HG03108 (cell line): ENCODE measurements around the gene PLIN5.

Experiments used
- ATAC-seq: cut with Tn5 transposase; IDR thresholded peaks from one replicate; pipeline ENCODE4 v1.9.1; 2021; ENCODE audit warnings: moderate library complexity; ENCODE audit not compliant: unreplicated experiment

The PLIN5 gene

DNA sequence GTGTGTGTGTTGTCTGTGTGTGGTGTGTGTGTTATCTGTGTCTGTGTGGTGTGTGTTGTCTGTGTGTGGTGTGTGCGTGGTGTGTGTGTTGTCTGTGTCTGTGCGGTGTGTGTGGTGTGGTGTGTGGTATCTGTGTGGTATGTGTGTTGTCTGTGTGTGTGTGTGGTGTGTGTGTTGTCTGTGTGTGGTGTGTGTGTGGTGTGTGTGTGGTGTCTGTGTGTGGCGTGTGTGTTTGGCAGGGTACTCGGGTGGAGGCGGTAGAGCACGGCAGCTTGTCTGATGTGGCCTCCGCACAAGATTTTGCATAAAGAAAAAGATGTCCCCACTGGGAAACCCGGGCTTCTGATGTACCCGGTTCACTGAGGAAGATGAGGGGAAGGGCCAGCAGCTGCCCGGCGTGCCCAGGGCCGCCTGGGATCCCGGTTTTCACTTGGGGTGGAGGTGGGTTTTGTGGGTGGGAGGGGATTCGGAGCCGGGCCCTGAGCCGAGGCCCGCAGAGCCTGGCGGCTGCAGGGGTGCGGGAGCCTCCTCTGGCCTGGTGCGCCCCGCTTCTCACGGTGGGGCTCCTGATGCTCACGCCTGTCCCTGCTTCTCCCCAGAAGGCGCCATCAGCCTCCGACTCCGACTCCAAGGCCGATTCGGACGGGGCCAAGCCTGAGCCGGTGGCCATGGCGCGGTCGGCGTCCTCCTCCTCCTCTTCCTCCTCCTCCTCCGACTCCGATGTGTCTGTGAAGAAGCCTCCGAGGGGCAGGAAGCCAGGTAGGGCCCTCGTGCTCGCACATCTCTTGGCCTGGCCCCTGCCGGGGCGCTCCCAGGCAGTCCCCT, 41.7 kb downstream of the PLIN5 start:
- no peak for ATAC-seq

DNA sequence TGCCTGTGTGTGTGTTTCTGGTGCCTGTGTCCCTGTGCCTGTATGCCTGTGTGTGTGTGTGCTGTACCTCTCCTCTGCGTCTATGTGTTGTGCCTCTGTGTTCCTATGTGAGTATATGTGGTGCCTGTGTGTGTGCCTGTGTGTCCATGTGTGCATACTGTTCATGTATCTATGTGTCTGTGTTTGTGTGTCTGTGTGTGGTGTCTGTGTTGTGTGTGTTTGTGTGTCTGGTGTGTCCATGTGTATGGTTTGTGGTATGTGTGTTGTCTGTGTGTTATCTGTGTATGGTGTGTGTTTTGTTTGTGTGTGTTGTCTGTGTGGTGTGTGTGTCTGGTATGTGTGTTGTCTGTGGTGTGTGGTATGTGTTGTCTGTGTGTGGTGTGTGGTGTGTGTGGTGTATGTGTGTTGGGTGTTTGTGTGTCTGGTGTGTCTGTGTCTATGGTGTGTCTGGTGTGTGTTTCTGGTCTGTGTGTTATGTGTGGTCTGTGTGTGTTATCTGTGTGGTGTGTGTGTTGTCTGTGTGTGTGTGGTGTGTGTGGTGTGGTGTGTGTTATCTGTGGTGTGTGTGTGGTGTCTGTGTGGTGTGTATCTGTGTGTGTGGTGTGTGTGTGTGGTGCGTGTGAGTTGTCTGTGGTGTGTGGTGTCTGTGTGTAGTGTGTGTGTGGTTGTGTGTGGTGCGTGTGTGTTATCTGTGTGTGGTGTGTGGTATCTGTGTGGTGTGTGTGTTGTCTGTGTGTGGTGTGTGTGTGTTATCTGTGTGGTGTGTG, 42.5 kb downstream of the PLIN5 start:
- ATAC-seq, result no peak

DNA sequence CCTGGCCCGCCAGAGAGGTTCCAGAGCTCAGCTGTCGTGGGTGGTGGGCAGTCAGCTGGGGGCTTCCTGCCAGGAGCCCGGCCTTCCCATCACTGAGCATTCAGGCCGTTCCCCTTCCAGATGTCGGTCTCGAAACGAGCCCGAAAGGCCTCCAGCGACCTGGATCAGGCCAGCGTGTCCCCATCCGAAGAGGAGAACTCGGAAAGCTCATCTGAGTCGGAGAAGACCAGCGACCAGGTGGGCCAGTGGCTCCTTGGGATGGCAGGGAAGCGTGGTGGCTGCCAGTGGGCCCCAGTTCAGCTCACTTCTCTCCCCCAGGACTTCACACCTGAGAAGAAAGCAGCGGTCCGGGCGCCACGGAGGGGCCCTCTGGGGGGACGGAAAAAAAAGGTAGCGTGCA, 43.6 kb downstream of the PLIN5 start:
- no peak for ATAC-seq

DNA sequence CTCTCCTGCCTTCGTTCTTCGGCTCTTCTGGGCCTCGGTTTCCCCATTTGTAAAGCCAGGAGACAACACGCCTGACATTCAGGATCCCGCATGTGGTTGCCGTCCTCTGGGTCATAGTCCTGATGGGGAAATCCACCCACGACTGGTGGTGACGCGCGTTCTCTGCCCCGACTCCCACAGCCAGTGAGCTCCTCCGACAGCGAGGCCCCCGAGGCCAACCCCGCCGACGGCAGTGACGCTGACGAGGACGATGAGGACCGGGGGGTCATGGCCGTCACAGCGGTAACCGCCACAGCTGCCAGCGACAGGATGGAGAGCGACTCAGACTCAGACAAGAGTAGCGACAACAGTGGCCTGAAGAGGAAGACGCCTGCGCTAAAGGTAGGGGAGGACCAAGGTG, 46.5 kb downstream of the PLIN5 start:
- ATAC-seq, result no peak

DNA sequence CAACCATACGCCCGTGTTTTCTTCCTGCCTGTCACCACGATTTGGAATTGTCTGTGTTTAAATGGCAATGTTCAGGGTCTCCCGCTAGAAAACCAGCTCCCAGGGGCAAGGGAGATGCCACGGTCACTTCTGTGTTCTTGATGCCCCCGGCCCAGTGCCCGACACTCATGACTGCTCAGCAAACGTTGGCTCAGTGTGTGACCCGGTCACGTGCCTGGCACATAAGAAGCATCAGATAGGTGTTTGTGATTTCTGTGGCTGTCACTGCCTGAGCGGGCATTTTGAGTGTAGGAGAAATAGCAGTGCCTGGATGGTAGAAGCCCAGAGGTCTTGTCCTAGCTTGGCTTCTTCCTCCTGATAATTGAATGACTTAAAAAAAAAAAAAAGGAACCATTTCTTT, 47.5 kb downstream of the PLIN5 start:
- ATAC-seq, result no peak

DNA sequence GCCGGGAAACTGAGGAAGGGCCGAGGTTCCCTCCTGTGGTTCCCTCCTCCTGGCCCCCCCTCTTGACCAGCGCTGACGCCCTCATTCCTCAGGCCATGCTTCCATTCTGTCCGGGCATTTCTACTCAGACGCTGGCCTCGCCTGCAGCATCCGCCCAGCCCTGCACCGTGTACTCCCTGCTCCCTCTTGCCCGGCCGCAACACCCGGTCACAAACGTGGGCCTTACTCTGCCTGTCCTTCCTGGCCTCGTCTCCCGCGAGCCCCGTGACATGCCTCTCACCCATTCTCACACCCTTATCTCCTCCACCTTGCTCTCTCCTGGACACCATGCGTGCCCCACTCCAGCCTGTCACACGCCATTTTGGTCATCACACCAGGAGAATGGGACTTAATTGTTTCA, 51.6 kb downstream of the PLIN5 start:
- ATAC-seq, result no peak

DNA sequence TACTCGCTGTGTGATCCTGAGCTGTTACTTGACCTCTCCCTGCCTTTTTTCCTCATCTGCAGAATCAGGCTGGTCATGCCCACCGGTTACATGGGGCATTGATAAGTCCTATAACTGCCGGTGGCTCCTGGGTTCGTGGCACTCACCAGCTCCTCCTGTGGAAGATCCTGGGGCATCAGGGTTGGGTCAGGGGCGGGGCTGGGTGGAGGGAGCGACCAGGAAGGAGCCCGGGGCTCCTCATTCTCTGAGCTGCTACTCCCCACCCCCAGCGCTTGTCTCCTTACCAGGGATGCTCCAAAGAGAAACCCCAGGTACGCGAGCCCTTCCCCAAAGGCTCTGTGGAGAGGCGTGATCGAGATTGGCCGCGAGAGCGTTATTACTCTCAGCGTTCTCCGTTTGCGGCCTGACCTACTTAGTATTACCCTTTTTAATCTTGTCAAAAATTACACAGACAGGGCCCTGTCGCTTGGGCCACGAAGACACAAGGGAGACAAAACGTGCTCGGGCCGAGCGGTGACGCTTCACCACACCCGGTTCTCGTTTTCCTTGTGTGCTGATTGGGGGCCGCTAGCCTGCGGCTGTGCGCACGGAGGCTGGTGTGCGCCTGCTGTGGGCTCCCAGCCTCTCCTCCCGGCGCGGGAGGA, 52.2 kb downstream of the PLIN5 start:
- no peak for ATAC-seq

DNA sequence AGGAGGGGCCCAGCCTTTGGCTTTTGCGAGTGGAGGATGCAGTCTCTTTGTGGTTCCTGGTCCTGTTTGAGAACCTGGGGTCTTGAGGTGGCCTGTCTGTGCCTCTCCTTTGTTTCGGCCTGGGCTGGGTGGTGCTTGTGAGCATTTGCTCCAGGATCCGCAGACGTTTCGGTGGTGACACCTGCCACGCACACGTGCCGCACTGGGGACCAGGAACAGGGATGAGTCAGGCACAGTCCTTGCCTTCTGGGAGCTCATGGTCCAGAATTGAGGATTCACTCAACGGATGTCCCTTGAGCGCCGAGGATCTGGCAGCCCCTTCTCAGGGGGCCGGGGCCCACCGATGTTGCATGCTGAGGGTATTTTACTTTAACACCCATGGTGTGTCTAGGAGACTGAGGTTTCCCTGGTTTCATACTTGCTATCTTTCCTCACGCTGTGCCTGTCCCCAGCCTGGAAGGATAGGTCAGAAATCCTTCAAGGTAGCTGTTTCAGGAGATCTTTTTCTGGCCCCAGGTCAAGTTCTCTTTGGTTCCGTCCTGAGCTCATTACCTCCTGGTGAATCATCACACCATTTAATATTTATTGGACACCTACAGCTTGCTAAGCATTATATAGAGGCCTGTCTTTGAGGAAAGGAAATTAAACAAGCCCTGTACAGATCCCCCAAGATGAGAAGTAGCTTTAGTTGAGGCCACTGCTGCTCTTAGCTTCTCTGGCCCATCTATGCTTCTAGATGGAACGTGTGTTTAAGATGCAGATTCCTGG, 57.8 kb downstream of the PLIN5 start:
- ATAC-seq, result no peak

DNA sequence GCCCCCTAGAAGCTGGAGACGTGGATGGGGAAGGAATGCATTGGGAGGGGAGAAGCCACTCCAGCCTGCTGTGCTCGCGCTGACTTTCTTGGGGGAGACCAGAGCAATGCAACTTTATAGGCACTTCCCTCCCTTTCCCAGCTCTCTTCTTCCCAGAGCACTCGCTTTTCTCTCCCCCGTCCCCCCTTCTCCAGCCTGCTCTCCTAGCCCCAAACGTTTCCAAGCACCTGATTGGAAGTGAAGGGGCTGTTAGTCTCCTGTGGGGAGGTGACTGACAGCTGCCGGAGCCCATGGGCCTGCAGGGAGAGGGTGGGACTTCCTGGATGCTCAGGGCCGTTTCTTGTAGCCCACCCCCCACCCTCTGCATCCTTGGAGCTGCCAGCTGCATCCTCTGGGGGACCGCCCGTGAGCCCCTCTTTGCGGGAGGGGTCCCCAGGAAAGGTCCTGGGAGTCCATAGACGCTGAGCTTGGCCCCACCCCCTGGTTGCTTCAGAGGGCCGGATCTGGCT, 60.5 kb downstream of the PLIN5 start:
- no peak for ATAC-seq

DNA sequence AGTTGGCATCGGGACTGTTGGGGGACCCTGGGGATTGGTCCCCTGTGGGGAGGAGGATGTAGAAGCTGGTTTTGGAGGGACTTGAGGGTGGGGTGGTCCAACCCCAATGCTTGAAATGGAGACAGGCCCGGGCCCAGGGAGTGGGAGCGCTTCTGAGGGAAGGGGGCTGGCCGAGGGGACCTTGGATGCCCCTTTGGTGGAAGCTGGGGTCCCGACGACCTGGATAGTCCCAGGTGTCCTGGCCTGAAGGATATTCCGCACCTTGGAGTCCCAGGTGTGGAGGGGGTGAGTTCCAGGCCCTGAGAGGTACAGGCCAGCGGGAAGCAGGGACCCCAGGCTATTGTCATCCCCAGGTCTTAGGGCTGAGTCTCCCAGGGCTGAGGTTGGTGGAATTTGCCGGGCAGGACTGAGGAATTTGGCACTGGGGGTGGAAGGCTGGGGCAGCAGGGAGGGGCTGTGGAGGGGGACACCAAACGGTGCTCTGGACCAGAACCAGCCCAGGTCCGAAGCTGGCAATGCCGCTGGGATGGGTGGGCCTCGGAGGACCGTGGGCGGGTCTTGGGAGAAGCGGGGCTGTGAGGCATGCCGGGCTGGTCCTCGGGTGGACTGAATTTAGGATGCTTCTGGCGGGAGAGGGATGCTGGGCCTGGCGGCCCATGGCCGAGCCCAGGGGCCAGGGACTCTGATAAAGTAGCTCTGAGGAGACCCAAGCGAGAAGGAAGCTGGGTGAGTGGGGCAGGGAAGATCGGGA, 61.1 kb downstream of the PLIN5 start:
- no peak for ATAC-seq

DNA sequence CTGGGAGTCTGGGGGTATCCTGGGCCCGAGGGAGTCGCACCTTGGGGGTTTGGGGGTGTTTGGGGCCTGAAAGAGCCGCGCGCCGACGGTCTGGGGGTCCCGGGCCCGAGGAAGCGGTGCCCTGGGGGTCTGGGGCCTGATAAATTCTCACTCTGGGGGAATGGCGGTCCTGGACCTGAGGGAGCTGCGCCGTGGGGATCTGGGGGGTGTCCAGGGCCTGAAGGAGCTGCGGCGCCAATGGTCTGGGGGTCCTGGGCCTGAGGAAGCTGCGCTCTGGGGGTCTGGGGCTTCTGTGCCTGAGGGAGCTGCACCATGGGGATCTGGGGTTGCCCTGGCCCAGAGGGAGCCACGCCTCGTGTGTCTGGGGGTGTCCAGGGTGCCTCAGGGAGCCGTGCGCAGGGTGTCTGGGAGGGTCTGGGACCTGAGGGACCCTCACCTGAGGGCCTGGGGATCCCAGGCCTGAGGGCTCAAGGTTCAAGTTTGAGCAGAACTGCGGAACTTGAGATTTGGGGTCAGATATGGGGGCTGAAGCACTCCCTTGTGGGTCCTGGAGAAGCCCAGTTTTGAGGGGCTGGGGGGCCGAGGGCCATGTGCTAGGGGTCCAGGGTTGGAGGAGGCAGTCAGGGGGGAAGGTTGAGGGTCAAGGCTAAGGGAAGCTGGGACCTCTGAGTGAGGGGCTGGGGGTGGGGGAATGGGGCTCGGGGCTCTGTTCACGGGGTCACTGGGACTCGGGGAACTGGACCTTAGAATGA, 61.8 kb downstream of the PLIN5 start:
- no peak for ATAC-seq
